GM18519 (cell line): ENCODE results near the gene GRIN2D.

Source experiments
- ATAC-seq: cut with Tn5 transposase; IDR thresholded peaks from one replicate; pipeline ENCODE4 v1.9.1; 2021; ENCODE audit warnings: mild to moderate bottlenecking, moderate library complexity; ENCODE audit not compliant: unreplicated experiment, low FRiP score

Gene GRIN2D

GRCh38 chr19:48396016-48396823 is 2.8 kb downstream of the GRIN2D start:
- ATAC-seq, result no peak

- ATAC-seq, result no peak
Measured at GRCh38 chr19:48396824-48397176, 3.3 kb downstream of the GRIN2D start.

GRCh38 chr19:48397263-48398101 is 4.0 kb downstream of the GRIN2D start:
- no peak for ATAC-seq

DNA sequence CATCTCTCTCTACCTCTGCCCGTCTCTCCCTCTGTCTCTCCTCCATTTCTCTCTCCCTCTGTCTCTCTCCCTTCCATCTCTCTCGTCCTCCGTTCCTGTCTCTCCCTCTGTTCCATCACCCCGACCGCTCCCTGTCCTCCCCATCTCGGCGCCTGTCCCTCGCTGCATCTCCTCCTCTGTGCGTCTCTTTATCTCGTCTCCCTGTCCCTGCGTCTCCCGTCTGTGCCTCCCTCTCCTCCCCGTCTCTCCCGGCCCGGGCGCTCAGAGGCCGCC is 4.6 kb downstream of the GRIN2D start:
- ATAC-seq, result no peak

GRCh38 chr19:48398375-48399235 is 5.1 kb downstream of the GRIN2D start:
- no peak for ATAC-seq

GRCh38 chr19:48400018-48400742 is 6.7 kb downstream of the GRIN2D start:
- ATAC-seq, result no peak

GRCh38 chr19:48401287-48401686 is 7.8 kb downstream of the GRIN2D start:
- no peak for ATAC-seq

GRCh38 chr19:48403606-48404005 is 10.1 kb downstream of the GRIN2D start:
- no peak for ATAC-seq

DNA sequence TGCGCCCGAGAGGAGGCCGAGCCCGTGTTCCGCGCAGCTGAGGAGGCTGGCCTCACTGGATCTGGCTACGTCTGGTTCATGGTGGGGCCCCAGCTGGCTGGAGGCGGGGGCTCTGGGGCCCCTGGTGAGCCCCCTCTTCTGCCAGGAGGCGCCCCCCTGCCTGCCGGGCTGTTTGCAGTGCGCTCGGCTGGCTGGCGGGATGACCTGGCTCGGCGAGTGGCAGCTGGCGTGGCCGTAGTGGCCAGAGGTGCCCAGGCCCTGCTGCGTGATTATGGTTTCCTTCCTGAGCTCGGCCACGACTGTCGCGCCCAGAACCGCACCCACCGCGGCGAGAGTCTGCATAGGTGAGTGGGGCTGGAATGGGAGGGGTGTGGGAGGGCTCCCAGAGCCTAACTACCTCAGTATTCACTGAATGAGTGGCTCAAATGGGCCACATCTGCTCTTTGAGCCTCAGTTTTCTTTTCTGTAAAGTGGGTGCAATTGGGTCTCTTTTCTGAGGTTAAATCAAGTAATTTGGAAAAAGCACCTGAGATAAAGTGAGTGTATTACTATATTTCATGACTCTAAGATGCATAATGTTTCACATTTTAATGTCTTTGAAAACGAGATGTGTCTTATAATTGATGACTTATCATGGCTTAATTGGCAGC is 11.7 kb downstream of the GRIN2D start:
- no peak for ATAC-seq

DNA sequence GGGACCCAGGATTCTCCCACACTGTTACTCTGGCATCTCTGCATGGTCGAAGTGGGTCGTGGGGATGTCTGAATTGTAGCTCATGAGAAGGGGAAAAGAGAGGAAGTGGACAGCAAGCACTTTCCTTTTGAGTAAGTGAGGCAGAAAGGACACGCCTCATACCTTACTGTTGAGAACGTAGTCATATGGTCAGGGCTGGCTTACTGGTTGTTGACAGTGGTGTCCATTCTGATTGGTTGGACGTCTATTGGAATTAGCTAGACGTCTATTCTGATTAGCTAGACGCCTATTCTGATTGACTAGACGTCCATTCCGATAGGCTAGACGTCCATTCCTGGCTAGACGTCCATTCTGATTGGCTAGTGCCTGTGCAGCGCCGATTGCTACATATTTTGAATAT is 12.4 kb downstream of the GRIN2D start:
- ATAC-seq, result no peak

- ATAC-seq, result no peak
Measured at GRCh38 chr19:48413879-48414587, 20.6 kb downstream of the GRIN2D start.

GRCh38 chr19:48415395-48415794 is 21.9 kb downstream of the GRIN2D start:
- ATAC-seq, result no peak

DNA sequence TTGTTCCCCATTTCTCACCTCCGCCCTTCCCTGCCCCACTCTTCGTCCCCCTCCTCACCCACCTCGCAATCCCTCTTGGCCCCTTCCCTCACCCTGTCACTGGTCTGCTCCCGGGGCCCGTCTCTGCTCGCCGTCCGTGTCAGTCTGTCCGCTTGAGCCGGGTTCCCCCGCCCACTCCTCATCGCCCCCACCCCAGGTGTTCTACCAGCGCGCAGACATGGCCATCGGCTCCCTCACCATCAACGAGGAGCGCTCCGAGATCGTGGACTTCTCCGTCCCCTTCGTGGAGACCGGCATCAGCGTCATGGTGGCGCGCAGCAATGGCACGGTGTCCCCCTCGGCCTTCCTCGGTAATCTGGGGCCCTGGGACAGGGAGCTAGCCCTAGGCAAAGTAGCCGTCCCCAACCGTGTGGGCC is 22.3 kb downstream of the GRIN2D start:
- ATAC-seq, result no peak

DNA sequence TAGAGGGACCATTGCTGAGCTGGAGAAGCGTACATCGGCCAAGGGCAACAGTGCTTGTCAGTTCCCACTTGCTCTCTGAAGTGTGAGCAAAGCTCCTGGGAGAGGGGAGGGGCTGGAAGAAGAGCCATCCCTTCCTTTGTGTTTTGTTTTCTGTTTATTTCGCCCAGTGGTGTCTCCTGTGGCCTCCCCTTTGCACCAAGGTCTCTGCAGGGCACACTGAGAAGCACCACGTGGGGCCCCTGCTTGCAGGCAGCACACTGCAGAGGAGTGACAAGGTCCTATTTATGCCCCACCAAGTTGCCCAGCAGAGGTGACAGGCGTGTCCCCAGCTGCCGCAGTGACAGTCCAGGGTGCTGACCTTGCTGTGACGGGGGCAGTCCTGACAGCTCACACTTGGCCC is 24.0 kb downstream of the GRIN2D start:
- ATAC-seq, result no peak

DNA sequence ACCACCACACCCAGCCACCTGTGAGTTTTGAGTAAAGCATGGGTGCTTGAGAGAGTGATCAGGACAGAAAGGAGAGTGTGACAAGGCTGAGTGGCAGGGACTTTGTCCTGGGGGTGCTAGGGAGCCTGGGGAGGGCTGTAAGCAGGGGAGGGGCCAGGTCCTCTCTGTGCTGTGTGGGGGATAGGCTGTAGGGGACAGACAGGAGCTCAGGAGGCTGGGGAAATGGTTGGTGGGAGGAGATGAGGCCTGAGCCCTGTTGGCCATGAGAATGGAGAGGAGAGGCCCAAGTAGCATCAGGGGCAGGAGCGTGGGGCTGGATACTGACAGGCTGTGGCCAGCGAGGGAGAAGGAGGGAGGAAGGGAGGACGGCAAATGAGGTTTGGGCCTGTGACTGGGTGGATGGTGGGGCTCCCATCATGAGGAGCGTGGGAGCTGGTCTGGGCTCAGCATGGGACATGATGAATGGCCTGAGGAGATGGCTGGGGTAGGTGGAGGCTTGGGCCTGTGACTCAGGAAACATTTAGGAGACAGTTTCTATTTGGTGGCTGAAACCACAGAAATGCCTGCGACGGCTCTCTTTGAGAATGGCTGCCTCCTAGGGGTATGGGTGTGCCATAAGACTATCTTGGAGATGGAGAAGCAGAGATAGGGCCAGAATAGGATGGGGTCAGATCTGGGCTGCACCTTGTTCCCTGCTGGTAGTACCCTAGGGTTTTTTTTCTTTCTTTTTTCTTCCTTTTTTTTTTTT is 25.0 kb downstream of the GRIN2D start:
- ATAC-seq, result no peak

DNA sequence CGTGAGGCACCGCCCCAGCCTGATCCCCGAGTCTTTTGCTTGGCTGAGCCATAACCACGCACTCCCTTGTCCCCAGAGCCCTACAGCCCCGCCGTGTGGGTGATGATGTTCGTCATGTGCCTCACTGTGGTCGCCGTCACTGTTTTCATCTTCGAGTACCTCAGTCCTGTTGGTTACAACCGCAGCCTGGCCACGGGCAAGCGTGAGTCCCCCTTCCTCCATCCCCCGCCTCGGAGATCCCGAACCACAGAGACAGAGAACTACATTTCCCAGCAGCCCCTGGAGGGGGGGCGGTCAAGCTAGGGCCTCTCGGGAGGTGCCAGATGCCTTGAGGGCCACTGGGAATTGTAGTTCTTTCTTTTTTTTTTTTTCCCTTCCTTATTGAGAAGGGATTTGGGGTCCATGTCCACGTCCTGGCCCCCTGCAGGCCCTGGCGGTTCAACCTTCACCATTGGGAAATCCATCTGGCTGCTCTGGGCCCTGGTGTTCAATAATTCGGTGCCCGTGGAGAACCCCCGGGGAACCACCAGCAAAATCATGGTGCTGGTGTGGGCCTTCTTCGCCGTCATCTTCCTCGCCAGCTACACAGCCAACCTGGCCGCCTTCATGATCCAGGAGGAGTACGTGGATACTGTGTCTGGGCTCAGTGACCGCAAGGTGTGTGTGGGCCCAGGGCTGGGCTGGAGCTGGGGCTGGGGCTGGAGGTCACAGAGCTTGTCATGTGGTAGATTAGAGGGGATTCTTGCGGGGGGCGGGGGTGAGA is 25.9 kb downstream of the GRIN2D start:
- ATAC-seq, result no peak

GRCh38 chr19:48421548-48421947 is 28.1 kb downstream of the GRIN2D start:
- ATAC-seq, result no peak

DNA sequence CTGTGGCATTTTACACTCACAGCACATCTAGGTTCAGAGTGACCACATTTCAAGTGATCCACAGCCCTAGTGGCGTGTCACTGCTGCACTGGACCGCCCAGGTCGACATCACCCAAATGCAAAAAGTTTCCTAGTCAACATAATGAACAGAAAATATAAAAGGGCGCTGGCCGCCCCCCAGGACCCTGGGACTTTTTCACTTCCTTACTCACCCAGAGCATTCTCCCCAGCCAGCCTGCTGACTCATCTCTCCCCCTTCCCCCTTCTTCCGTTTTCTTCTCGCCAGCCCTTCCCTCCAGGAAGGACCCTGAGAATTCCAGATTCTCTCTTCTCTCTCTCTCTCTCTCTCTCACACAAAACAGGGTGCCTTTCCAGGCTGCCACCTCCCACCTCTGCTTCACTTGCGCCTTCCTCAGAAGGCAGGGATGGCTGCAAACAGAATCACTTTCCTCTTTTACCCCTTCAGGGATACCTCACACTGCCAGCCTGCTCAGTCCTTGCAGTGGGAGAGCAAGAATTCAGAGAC is 31.3 kb downstream of the GRIN2D start:
- ATAC-seq, result no peak
